Breast epithelium (tissue), 3 donors: Measurements from ENCODE around the gene NLRX1.

Experiments used
- POLR2A ChIP-seq: fragments of 450-650 bp; IDR thresholded peaks from one replicate; pipeline ENCODE4 v1.6.1; 2016; ENCODE audit warnings: antibody characterized with exemption, mild to moderate bottlenecking, moderate library complexity
- POLR2AphosphoS5 ChIP-seq, 3 donors: sonication (generic); formaldehyde crosslinking; IDR thresholded peaks; one replicate each; pipeline ENCODE4 v1.6.1; 2017; ENCODE audit warnings: antibody characterized with exemption in 3 of 3
- TF ChIP-seq, protein P1 (sequence below), 3 donors: fragments of 450-650 bp; IDR thresholded peaks; one replicate each; pipeline ENCODE4 v1.5.1; 2016 to 2017; ENCODE audit warnings: antibody characterized with exemption in 3 of 3, mild to moderate bottlenecking in 3 of 3, moderate library complexity in 3 of 3

DNA sequence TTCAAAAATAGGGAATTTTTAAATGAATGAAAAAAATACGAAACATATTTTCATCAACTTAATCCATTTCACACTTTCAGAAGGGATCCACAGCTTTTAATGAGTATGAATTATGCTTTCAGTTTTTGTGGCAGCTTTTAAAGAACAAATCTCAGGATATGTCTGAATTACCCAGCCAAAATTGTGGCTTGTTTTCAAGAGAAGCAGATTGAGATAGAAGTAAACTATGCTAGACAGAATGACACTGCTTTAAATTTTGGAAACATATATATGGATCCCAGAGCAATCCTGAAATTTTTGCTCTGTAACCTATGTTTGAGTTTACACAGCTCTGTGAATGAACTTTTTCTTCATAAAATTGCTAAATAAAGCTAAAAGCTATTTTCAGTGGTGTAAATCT, 49.6 kb upstream of the NLRX1 start:
- TF ChIP-seq, protein P1, sequence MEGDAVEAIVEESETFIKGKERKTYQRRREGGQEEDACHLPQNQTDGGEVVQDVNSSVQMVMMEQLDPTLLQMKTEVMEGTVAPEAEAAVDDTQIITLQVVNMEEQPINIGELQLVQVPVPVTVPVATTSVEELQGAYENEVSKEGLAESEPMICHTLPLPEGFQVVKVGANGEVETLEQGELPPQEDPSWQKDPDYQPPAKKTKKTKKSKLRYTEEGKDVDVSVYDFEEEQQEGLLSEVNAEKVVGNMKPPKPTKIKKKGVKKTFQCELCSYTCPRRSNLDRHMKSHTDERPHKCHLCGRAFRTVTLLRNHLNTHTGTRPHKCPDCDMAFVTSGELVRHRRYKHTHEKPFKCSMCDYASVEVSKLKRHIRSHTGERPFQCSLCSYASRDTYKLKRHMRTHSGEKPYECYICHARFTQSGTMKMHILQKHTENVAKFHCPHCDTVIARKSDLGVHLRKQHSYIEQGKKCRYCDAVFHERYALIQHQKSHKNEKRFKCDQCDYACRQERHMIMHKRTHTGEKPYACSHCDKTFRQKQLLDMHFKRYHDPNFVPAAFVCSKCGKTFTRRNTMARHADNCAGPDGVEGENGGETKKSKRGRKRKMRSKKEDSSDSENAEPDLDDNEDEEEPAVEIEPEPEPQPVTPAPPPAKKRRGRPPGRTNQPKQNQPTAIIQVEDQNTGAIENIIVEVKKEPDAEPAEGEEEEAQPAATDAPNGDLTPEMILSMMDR (IDR thresholded peaks at IDR 0.05), result no peak
- TF ChIP-seq POLR2A, result no peak
- TF ChIP-seq POLR2AphosphoS5 (IDR thresholded peaks at IDR 0.05), result no peak
